Measurements from ENCODE around the gene SH3RF3.

DNA sequence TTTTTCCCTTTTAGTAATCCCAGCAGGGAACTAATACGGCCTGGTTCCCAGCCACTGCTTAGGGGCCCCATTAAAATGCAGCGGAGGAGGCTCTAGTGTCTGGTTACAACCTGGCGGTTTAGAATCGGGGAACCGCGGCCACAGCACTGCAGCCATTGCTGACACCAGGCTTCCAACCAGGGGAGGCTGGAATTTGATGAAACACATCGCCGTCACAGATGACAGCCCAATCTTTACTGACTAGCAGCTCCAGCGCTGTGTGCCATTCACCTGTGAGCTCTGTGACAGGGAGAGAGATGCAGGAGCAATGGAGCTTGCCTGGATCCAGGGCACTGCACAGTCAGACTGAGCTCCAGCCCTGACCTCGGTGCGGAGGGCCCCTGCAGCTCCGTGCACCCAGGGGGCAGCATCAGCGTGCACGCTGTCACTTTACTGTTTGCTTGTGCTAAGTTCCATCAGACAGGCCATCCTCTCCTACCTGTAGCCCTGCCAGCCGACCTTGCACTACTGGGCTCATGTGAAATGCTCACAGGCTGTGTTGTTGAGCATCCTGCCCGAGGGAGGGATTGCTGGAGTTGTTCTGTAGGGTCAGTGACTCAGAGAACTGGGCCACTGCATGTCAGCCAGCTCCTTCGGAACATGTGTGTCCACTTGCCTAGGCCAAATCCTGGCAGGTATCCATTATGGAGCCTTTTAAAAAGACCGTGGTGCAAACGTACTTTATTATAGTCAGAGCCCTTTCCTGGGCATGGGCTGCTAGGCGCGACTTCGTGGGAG, 281.2 kb downstream of the SH3RF3 start:
- TF ChIP-seq POLR2A (IDR thresholded peaks at IDR 0.05; ENCODE audit: borderline replicate concordance, extremely low read depth, insufficient read depth, insufficient read length) (no peak), EZH2phosphoT487 (IDR thresholded peaks at IDR 0.05; ENCODE audit: borderline replicate concordance) (no peak), YY1 (IDR thresholded peaks at IDR 0.05; ENCODE audit: extremely low read depth, insufficient replicate concordance, low read depth, low read length) (no peak), SP1 (IDR thresholded peaks at IDR 0.05; ENCODE audit: low read depth) (no peak), POLR2AphosphoS5 (IDR thresholded peaks at IDR 0.05; ENCODE audit: low read depth, low read length) (no peak), SIN3A (IDR thresholded peaks at IDR 0.05; ENCODE audit: low read depth) (no peak), TCF7L2 (IDR thresholded peaks at IDR 0.05; ENCODE audit: borderline replicate concordance, extremely low read depth, insufficient read depth, insufficient read length) (no peak)
- TF ChIP-seq, protein P1, sequence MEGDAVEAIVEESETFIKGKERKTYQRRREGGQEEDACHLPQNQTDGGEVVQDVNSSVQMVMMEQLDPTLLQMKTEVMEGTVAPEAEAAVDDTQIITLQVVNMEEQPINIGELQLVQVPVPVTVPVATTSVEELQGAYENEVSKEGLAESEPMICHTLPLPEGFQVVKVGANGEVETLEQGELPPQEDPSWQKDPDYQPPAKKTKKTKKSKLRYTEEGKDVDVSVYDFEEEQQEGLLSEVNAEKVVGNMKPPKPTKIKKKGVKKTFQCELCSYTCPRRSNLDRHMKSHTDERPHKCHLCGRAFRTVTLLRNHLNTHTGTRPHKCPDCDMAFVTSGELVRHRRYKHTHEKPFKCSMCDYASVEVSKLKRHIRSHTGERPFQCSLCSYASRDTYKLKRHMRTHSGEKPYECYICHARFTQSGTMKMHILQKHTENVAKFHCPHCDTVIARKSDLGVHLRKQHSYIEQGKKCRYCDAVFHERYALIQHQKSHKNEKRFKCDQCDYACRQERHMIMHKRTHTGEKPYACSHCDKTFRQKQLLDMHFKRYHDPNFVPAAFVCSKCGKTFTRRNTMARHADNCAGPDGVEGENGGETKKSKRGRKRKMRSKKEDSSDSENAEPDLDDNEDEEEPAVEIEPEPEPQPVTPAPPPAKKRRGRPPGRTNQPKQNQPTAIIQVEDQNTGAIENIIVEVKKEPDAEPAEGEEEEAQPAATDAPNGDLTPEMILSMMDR (IDR thresholded peaks at IDR 0.05 in 2 of 3, conservative IDR thresholded peaks at IDR 0.05 in 1 of 3; ENCODE audit: borderline replicate concordance in 1 of 3, insufficient read depth in 1 of 3, low read depth in 2 of 3, low read length in 2 of 3), result no peak

All from HCT116 (cell line).